G401 (cell line): Measurements from ENCODE around the gene KNDC1. TPM values are rescaled to one million over a fixed set of nuclear protein-coding genes. Genes with fewer than 3 reads are reported as not detected.
"Not testable (repeated sequence)": the region's sequence is repeated elsewhere in the genome, so short reads cannot be mapped to it uniquely, and the experiment has no call there.

Source experiments
- DNase-seq: peaks from one replicate; pipeline ENCODE4 v3.0.0-alpha.2; 2015; ENCODE audit warnings: low spot score
- in situ Hi-C: cut with HindIII; loops from 2 replicates; pipeline ENCODE4 v1.10.0; 2016; ENCODE audit warnings: low sequenced_read_pairs, mixed read lengths
- total RNA-seq: library from RNA; depleted of rRNA; stranded (reverse); fragments of >200 nt; shearing (Covaris generic); gene quantifications from 2 replicates; pipeline ENCODE4 v1.2.3, GENCODE V29; 2014

The KNDC1 gene
- total RNA-seq, 1 experiment from 2014 or later: 0.47 TPM

- no peak for DNase-seq
Measured at GRCh38 chr10:133226251-133226808, 66.3 kb downstream of the KNDC1 start.

GRCh38 chr10:133227256-133227655 lies 67.2 kb downstream of the KNDC1 start:
- no peak for DNase-seq
- in situ Hi-C loops: no loop called here

More at GRCh38 chr10:133226251-133226808, 66.3 kb downstream of the KNDC1 start:
- in situ Hi-C loops: no loop called here

GRCh38 chr10:133229265-133230043 lies 69.4 kb downstream of the KNDC1 start:
- DNase-seq: no peak
- in situ Hi-C loops: no loop called here

- in situ Hi-C loops: no loop called here
- DNase-seq: no peak
Measured at GRCh38 chr10:133230044-133230361, 70.0 kb downstream of the KNDC1 start, which contains the start of gene UTF1. UTF1 (plus strand) TSS chr10:133230217; CDS start chr10:133230289, 72 bp downstream.

GRCh38 chr10:133230387-133231195 lies 70.6 kb downstream of the KNDC1 start:
- DNase-seq: no peak
- in situ Hi-C loops: no loop called here

GRCh38 chr10:133231244-133231945 lies 71.4 kb downstream of the KNDC1 start:
- in situ Hi-C loops: no loop called here
- DNase-seq: no peak

- DNase-seq: no peak
- in situ Hi-C loops: no loop called here
Measured at GRCh38 chr10:133231946-133232574, 72.0 kb downstream of the KNDC1 start.

- DNase-seq, in situ Hi-C loops: not testable (repeated sequence)
Measured at GRCh38 chr10:133234796-133235195, 74.8 kb downstream of the KNDC1 start.

- in situ Hi-C loops: no loop called here
- no peak for DNase-seq
Measured at GRCh38 chr10:133235265-133235855, 75.3 kb downstream of the KNDC1 start.

GRCh38 chr10:133235932-133236331 lies 75.9 kb downstream of the KNDC1 start:
- no peak for DNase-seq
- in situ Hi-C loops: no loop called here

GRCh38 chr10:133236401-133237240 lies 76.6 kb downstream of the KNDC1 start:
- DNase-seq: no peak
- in situ Hi-C loops: no loop called here

GRCh38 chr10:133237241-133237587 lies 77.2 kb downstream of the KNDC1 start:
- in situ Hi-C loops: no loop called here
- no peak for DNase-seq

GRCh38 chr10:133237588-133238465 lies 77.8 kb downstream of the KNDC1 start, which contains the start of gene VENTX:
VENTX (plus strand) TSS chr10:133237855; CDS start chr10:133237915, 60 bp downstream.
- in situ Hi-C loops: no loop called here
- no peak for DNase-seq

- no peak for DNase-seq
- in situ Hi-C loops: no loop called here
Measured at GRCh38 chr10:133238466-133238804, 78.4 kb downstream of the KNDC1 start.

- in situ Hi-C loops: no loop called here
- DNase-seq: no peak
Measured at GRCh38 chr10:133239990-133240389, 80.0 kb downstream of the KNDC1 start.

- no peak for DNase-seq
- in situ Hi-C loops: no loop called here
Measured at GRCh38 chr10:133241501-133242205, 81.6 kb downstream of the KNDC1 start.
